ENCODE data around the gene LRRC72. TPM values are rescaled to one million over a fixed set of nuclear protein-coding genes. Genes with fewer than 3 reads are reported as not detected.

The LRRC72 gene
- total and polyA plus RNA-seq, 10 of the 15 experiments (the other 5 are each of a cell fraction or from before 2014, with no cell fraction given): not detected

DNA sequence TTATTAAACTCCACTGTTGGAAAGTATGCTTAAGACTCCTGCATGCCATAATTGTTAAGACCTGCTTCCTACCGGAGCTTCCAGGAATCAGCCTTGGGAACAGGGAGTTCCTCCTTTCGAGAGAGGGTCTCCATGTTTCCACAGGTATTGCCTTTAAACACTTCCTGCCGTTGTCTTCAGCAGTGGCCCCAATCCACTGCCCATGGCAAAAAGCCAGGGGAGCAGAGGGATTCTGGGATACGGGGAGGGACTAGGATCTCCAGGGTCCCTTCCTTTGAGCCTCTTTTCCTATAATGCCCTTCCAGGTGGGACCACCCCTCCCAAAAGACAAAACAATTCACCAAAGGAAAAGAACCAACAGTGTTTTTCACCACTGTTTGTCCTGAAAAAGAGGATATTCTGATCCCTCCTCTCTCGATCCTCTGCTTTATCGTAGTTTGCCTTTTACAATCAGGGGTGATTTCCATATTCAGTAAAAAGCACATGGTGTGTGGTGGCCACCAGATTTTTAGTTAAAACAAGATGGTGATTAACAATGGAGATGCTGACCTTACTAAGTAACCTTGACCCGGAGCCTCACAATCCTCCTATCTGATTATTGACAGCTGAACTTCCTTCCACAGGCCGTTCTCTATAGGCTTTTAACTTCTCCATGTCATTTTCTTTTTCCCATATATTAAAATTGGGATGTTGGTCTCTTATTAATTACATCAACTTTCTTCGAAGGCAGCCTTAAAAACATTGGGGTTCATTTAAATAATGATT lies 36.0 kb downstream of the LRRC72 start:
- FAIRE-seq: no peak
- ATAC-seq: no peak
- in situ Hi-C loops (cut with MboI) (loop anchor here (25.0 kb wide), 1 partner anchor 1250 kb away; no protein-coding TSS in a partner anchor), intact Hi-C loops (cut with micrococcal nuclease; ENCODE audit: unreplicated experiment) (no loop called here)
- H3K36me3 ChIP-seq (ENCODE audit: control insufficient read depth in 2 of 2, insufficient read depth in 2 of 2, low read length in 1 of 2): no peaks in the 10 kb centered on the region
- H4K20me1 ChIP-seq (ENCODE audit: control insufficient read depth, insufficient read depth): no peaks in the 10 kb centered on the region
- RAD21 ChIA-PET (ENCODE audit: unreplicated experiment): no interaction called here
- BruUV-seq (replicated peaks): no TSS peak
- H3K9me3 ChIP-seq (replicated peaks; ENCODE audit: control insufficient read depth, insufficient read depth, low read length): no peaks in the 10 kb centered on the region
- POLR2A ChIA-PET: no interaction called here
- no peak overlapping the region for H3K4me2 ChIP-seq (ENCODE audit: control insufficient read depth, insufficient read depth)
- TF ChIP-seq RAD21 (IDR thresholded peaks at IDR 0.05; ENCODE audit: insufficient read depth, low read depth, low read length) (no peak), RB1 (IDR thresholded peaks at IDR 0.05; ENCODE audit: borderline replicate concordance) (no peak), SRF (IDR thresholded peaks at IDR 0.05; ENCODE audit: low read depth in 2 of 2, low read length in 2 of 2) (no peak), BRCA1 (IDR thresholded peaks at IDR 0.05; ENCODE audit: low read depth, low read length) (no peak), ZBED1 (IDR thresholded peaks at IDR 0.05; ENCODE audit: borderline replicate concordance) (no peak), POLR2AphosphoS5 (IDR thresholded peaks at IDR 0.05; ENCODE audit: low read length) (no peak), PML (IDR thresholded peaks at IDR 0.05; ENCODE audit: low read length) (no peak), RCOR1 (conservative IDR thresholded peaks at IDR 0.05; ENCODE audit: low read depth, low read length) (no peak), RBBP5 (conservative IDR thresholded peaks at IDR 0.05) (no peak), MEF2A (IDR thresholded peaks at IDR 0.05; ENCODE audit: insufficient read depth, low read depth, low read length) (no peak), RUNX3 (IDR thresholded peaks at IDR 0.05; ENCODE audit: low read length) (no peak), SPI1 (IDR thresholded peaks at IDR 0.05; ENCODE audit: borderline replicate concordance, insufficient read depth, low read depth, low read length) (no peak), NFYB (IDR thresholded peaks at IDR 0.05; ENCODE audit: insufficient read depth, low read depth, low read length) (no peak), KAT2A (conservative IDR thresholded peaks at IDR 0.05; ENCODE audit: control insufficient read depth, low read depth, low read length) (no peak), CREB1 (IDR thresholded peaks at IDR 0.05; ENCODE audit: low read depth) (no peak), ZNF622 (IDR thresholded peaks at IDR 0.05) (no peak)
- H3K9ac ChIP-seq (ENCODE audit: control insufficient read depth, insufficient read depth, low read length): no peak overlapping the region
- 47% methylated on average over 9 of the region's 9 CpGs for WGBS (ENCODE audit: insufficient coverage, insufficient replicate concordance, low lambda C conversion rate, missing lambda C conversion rate)
- H3K79me2 ChIP-seq (ENCODE audit: control insufficient read depth, insufficient read depth, low read length): no peaks in the 10 kb centered on the region
- H2AFZ ChIP-seq (ENCODE audit: control insufficient read depth, low read depth, low read length): no peak overlapping the region
- SMC1A ChIA-PET (ENCODE audit: uncharacterized antibody, unreplicated experiment): no interaction called here
- H3K4me1 ChIP-seq (ENCODE audit: control insufficient read depth, insufficient read depth, low read length): no peaks in the 10 kb centered on the region
- H3K4me3 ChIP-seq: no peak overlapping the region
- no peak overlapping the region for H3K27ac ChIP-seq (ENCODE audit: control insufficient read depth, insufficient read depth)
- DNase-seq (ENCODE audit: low read depth, low spot score): no peak
- CTCF ChIA-PET: interaction anchor here (0.7 to 4.8 kb wide), 3 partner anchors 11 to 495 kb away, joined by 4 to 46 read pairs (median 5); no protein-coding TSS in a partner anchor
- no peaks in the 10 kb centered on the region; a peak in 1 of 4 replicates for H3K27me3 ChIP-seq (replicated peaks in 1 of 2; ENCODE audit: control insufficient read depth in 2 of 2, insufficient read depth in 2 of 2, low read length in 1 of 2)
